Measurements from ENCODE around the gene LRP5.
A peak's percentile ranks its signal among the peaks of the same experiment; 100 is the strongest.

The LRP5 gene

DNA sequence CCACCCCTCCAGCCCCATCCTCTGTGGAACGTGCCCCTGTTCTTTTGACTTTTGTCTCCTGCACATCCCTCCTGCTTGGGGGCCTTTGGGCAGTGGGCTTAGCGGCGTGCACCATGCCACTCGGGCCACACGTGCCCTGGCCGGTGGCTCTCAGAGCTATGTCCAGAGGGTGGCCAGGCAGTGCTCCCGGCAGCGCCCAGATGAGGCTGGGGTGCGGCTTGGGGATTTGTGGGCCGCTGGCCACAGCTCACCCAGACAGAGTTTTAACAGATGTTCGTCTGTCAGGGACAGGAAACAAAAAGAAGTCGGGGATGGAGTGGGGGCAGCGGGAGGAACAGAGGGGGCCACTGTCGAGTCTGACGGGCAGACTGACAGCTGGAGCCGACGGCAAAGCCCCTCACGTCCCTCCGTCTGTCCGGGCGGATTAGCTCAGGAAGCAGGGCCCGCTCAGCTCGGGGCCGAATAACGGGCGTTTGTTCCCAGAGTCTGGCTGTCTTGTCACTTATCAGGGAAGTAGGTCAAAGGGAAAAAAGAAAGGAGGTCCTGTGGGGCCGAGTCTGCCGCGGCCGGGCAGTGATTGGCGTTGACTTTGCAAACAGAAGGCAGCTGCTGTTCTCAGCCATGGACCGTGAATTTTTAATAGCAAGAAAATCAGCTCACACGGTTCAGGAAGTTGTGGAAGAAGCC is 61.6 kb downstream of the LRP5 start:
- H3K23ac ChIP-seq (ENCODE audit: low read length in 2 of 2), result peak overlapping the region in 1 of 2 experiments; percentile 57
- no peak overlapping the region for H2AK5ac ChIP-seq (ENCODE audit: low read length, severe bottlenecking)
- no peak overlapping the region for H2BK5ac ChIP-seq (ENCODE audit: low read depth, low read length, poor library complexity, severe bottlenecking)
- peak overlapping the region in 1 of 2 experiments; percentile 55 for H3K4me3 ChIP-seq (ENCODE audit: insufficient read depth in 1 of 2, low read depth in 1 of 2, low read length in 2 of 2)
- peak overlapping the region; percentile 56 for H2BK120ac ChIP-seq (ENCODE audit: low read depth, low read length)
- peak overlapping the region; percentile 89 to 92 for H3K4ac ChIP-seq (ENCODE audit: low read depth in 1 of 2, low read length in 2 of 2)
- H2AFZ ChIP-seq (ENCODE audit: low read depth, low read length), result no peak overlapping the region
- peaks cover 0 to 30% of the 10 kb centered on the region in 2 experiments for H3K36me3 ChIP-seq (ENCODE audit: control insufficient read depth in 1 of 2, insufficient read depth in 2 of 2, low read depth in 1 of 2, low read length in 2 of 2)
- H3K4me1 ChIP-seq (ENCODE audit: control insufficient read depth, insufficient read depth, low read depth, low read length), result peaks cover 48% of the 10 kb centered on the region
- H3K27me3 ChIP-seq (ENCODE audit: control insufficient read depth in 1 of 2, insufficient read depth in 1 of 2, low read length in 2 of 2), result no peaks in the 10 kb centered on the region
- H4K8ac ChIP-seq (ENCODE audit: low read length), result peak overlapping the region; percentile 93
- no peaks in the 10 kb centered on the region for H3K9me3 ChIP-seq (ENCODE audit: control insufficient read depth, low read length)
- peaks cover 13% of the 10 kb centered on the region for H3K79me1 ChIP-seq (replicated peaks; ENCODE audit: low read length, poor library complexity, severe bottlenecking)
- peak; percentile 72 for DNase-seq
- H3K14ac ChIP-seq (ENCODE audit: low read length in 2 of 2), result peak overlapping the region in 1 of 2 experiments; percentile 94
- H2BK12ac ChIP-seq (ENCODE audit: low read length in 2 of 2), result peak overlapping the region; percentile 87 to 94
- H3K4me2 ChIP-seq (ENCODE audit: low read length, poor library complexity, severe bottlenecking), result peak overlapping the region; percentile 38
- peak overlapping the region; percentile 50 for H3K27ac ChIP-seq (ENCODE audit: low read length, poor library complexity, severe bottlenecking)
- WGBS, result 17% methylated on average over 33 of the region's 33 CpGs
- H3K9ac ChIP-seq (ENCODE audit: low read length), result peak overlapping the region; percentile 83
- peak overlapping the region; percentile 97 for H4K91ac ChIP-seq (ENCODE audit: low read length)
- peak overlapping the region; percentile 73 for H2BK15ac ChIP-seq (ENCODE audit: low read depth, poor library complexity, severe bottlenecking)
- H3K18ac ChIP-seq (ENCODE audit: low read depth in 1 of 2, low read length in 2 of 2), result peak overlapping the region; percentile 83 to 95

DNA sequence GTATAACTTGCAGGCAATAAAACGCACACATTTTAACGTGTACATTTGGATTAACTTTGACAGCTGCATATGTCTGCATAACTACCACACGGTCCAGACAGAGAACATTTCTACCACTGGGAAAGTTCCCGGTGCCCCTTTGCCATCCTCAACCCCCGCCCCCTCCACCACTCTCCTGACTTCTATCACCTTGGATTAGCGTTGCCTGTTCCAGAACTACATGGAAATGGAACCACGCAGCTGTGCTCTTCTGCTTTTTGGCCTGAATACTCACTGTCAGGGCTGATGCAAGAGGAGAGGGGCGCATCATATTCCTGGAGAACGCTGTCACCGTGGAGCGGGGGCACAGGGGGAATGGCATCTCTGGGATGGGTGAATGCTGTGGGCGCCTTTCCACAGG is 62.1 kb downstream of the LRP5 start:
- Histone ChIP-seq H3K14ac (ENCODE audit: low read length in 2 of 2) (peak overlapping the region in 1 of 2 experiments; percentile 50), H4K91ac (ENCODE audit: low read length) (peak overlapping the region; percentile 73), H3K4me3 (ENCODE audit: insufficient read depth in 1 of 2, low read depth in 1 of 2, low read length in 2 of 2) (peak overlapping the region in 1 of 2 experiments; percentile 55), H3K4me2 (ENCODE audit: low read length, poor library complexity, severe bottlenecking) (no peak overlapping the region), H3K4me1 (ENCODE audit: control insufficient read depth, insufficient read depth, low read depth, low read length) (peaks cover 51% of the 10 kb centered on the region), H3K36me3 (ENCODE audit: control insufficient read depth in 1 of 2, insufficient read depth in 2 of 2, low read depth in 1 of 2, low read length in 2 of 2) (peaks cover 0 to 27% of the 10 kb centered on the region in 2 experiments), H3K4ac (ENCODE audit: low read depth in 1 of 2, low read length in 2 of 2) (peak overlapping the region; percentile 65 to 70), H3K79me1 (replicated peaks; ENCODE audit: low read length, poor library complexity, severe bottlenecking) (peaks cover 13% of the 10 kb centered on the region), H3K9ac (ENCODE audit: low read length) (peak overlapping the region; percentile 83), H2BK5ac (ENCODE audit: low read depth, low read length, poor library complexity, severe bottlenecking) (no peak overlapping the region), H3K18ac (ENCODE audit: low read depth in 1 of 2, low read length in 2 of 2) (peak overlapping the region; percentile 6 to 90), H2BK120ac (ENCODE audit: low read depth, low read length) (peak overlapping the region; percentile 11), H4K8ac (ENCODE audit: low read length) (peak overlapping the region; percentile 35), H2AFZ (ENCODE audit: low read depth, low read length) (no peak overlapping the region), H3K27me3 (ENCODE audit: control insufficient read depth in 1 of 2, insufficient read depth in 1 of 2, low read length in 2 of 2) (no peaks in the 10 kb centered on the region), H3K23ac (ENCODE audit: low read length in 2 of 2) (peak overlapping the region in 1 of 2 experiments; percentile 2), H2BK12ac (ENCODE audit: low read length in 2 of 2) (peak overlapping the region; percentile 85 to 87), H2BK15ac (ENCODE audit: low read depth, poor library complexity, severe bottlenecking) (peak overlapping the region; percentile 60), H2AK5ac (ENCODE audit: low read length, severe bottlenecking) (peak overlapping the region; percentile 2), H3K9me3 (ENCODE audit: control insufficient read depth, low read length) (no peaks in the 10 kb centered on the region), H3K27ac (ENCODE audit: low read length, poor library complexity, severe bottlenecking) (no peak overlapping the region)
- DNase-seq, result no peak
- WGBS, result 76% methylated on average over 12 of the region's 12 CpGs

DNA sequence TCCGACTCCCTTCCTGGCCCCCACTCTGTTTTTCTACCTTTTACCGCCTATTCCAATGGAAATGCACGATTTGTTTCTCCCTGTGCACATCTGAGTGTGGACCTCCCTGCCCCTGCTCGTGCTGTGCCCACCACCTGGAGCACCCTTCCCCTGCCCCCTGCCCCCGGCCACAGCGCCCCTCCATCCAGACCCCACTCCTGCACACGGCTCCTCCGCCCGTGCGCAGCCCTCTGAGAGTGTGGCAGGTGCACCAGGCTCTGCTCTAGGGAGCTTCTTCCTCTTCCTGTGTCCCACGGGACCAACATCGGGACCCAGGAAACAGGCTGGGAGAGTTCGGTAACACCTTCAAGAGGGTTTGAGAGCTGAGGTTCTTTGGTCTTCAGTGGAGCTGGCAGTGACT is 62.9 kb downstream of the LRP5 start:
- DNase-seq, result no peak
- Histone ChIP-seq H3K36me3 (ENCODE audit: control insufficient read depth in 1 of 2, insufficient read depth in 2 of 2, low read depth in 1 of 2, low read length in 2 of 2) (peaks cover 0 to 24% of the 10 kb centered on the region in 2 experiments), H3K79me1 (replicated peaks; ENCODE audit: low read length, poor library complexity, severe bottlenecking) (peaks cover 13% of the 10 kb centered on the region), H3K9me3 (ENCODE audit: control insufficient read depth, low read length) (no peaks in the 10 kb centered on the region), H3K27me3 (ENCODE audit: control insufficient read depth in 1 of 2, insufficient read depth in 1 of 2, low read length in 2 of 2) (no peaks in the 10 kb centered on the region), H3K4me2 (ENCODE audit: low read length, poor library complexity, severe bottlenecking) (no peak overlapping the region), H3K23ac (ENCODE audit: low read length in 2 of 2) (no peak overlapping the region), H4K91ac (ENCODE audit: low read length) (peak overlapping the region; percentile 40), H2BK5ac (ENCODE audit: low read depth, low read length, poor library complexity, severe bottlenecking) (no peak overlapping the region), H2AK5ac (ENCODE audit: low read length, severe bottlenecking) (no peak overlapping the region), H4K8ac (ENCODE audit: low read length) (no peak overlapping the region), H2BK120ac (ENCODE audit: low read depth, low read length) (no peak overlapping the region), H3K4me1 (ENCODE audit: control insufficient read depth, insufficient read depth, low read depth, low read length) (peaks cover 49% of the 10 kb centered on the region), H3K18ac (ENCODE audit: low read depth in 1 of 2, low read length in 2 of 2) (peak overlapping the region in 1 of 2 experiments; percentile 90), H3K4me3 (ENCODE audit: insufficient read depth in 1 of 2, low read depth in 1 of 2, low read length in 2 of 2) (no peak overlapping the region), H3K14ac (ENCODE audit: low read length in 2 of 2) (no peak overlapping the region), H3K27ac (ENCODE audit: low read length, poor library complexity, severe bottlenecking) (no peak overlapping the region), H2BK15ac (ENCODE audit: low read depth, poor library complexity, severe bottlenecking) (no peak overlapping the region), H2BK12ac (ENCODE audit: low read length in 2 of 2) (peak overlapping the region in 1 of 2 experiments; percentile 51), H2AFZ (ENCODE audit: low read depth, low read length) (no peak overlapping the region), H3K9ac (ENCODE audit: low read length) (no peak overlapping the region), H3K4ac (ENCODE audit: low read depth in 1 of 2, low read length in 2 of 2) (no peak overlapping the region)
- 96% methylated on average over 13 of the region's 13 CpGs for WGBS

GRCh38 chr11:68375766-68376165 is 63.4 kb downstream of the LRP5 start:
- Histone ChIP-seq H2AFZ (ENCODE audit: low read depth, low read length) (no peak overlapping the region), H2BK12ac (ENCODE audit: low read length in 2 of 2) (peak overlapping the region in 1 of 2 experiments; percentile 51), H3K36me3 (ENCODE audit: control insufficient read depth in 1 of 2, insufficient read depth in 2 of 2, low read depth in 1 of 2, low read length in 2 of 2) (peaks cover 0 to 24% of the 10 kb centered on the region in 2 experiments), H2BK5ac (ENCODE audit: low read depth, low read length, poor library complexity, severe bottlenecking) (no peak overlapping the region), H4K91ac (ENCODE audit: low read length) (no peak overlapping the region), H3K9me3 (ENCODE audit: control insufficient read depth, low read length) (no peaks in the 10 kb centered on the region), H3K18ac (ENCODE audit: low read depth in 1 of 2, low read length in 2 of 2) (peak overlapping the region in 1 of 2 experiments; percentile 59), H2AK5ac (ENCODE audit: low read length, severe bottlenecking) (no peak overlapping the region), H3K4ac (ENCODE audit: low read depth in 1 of 2, low read length in 2 of 2) (no peak overlapping the region), H3K9ac (ENCODE audit: low read length) (no peak overlapping the region), H3K4me1 (ENCODE audit: control insufficient read depth, insufficient read depth, low read depth, low read length) (peaks cover 49% of the 10 kb centered on the region), H3K23ac (ENCODE audit: low read length in 2 of 2) (no peak overlapping the region), H2BK15ac (ENCODE audit: low read depth, poor library complexity, severe bottlenecking) (no peak overlapping the region), H3K4me3 (ENCODE audit: insufficient read depth in 1 of 2, low read depth in 1 of 2, low read length in 2 of 2) (no peak overlapping the region), H3K27me3 (ENCODE audit: control insufficient read depth in 1 of 2, insufficient read depth in 1 of 2, low read length in 2 of 2) (no peaks in the 10 kb centered on the region), H2BK120ac (ENCODE audit: low read depth, low read length) (no peak overlapping the region), H3K4me2 (ENCODE audit: low read length, poor library complexity, severe bottlenecking) (no peak overlapping the region), H3K14ac (ENCODE audit: low read length in 2 of 2) (no peak overlapping the region), H3K79me1 (replicated peaks; ENCODE audit: low read length, poor library complexity, severe bottlenecking) (peaks cover 13% of the 10 kb centered on the region), H3K27ac (ENCODE audit: low read length, poor library complexity, severe bottlenecking) (no peak overlapping the region), H4K8ac (ENCODE audit: low read length) (no peak overlapping the region)
- WGBS, result 96% methylated on average over 14 of the region's 14 CpGs
- DNase-seq, result no peak
